Measurements from ENCODE around the gene CALML3.
"Not testable (repeated sequence)": the region's sequence is repeated elsewhere in the genome, so short reads cannot be mapped to it uniquely, and the experiment has no call there.

CALML3 gene

GRCh38 chr10:5524641-5525560, at the start of gene CALML3:
TSS of gene CALML3 (plus strand) at chr10:5524961. CDS start at chr10:5525086, 125 bp downstream.
- DNase-seq, result no peak

- DNase-seq, result not testable (repeated sequence)
Measured at GRCh38 chr10:5475088-5475487, 49.7 kb upstream of the CALML3 start.

GRCh38 chr10:5475974-5476807, 48.6 kb upstream of the CALML3 start:
- not testable (repeated sequence) for DNase-seq

GRCh38 chr10:5476918-5477525, 47.7 kb upstream of the CALML3 start:
- DNase-seq, result no peak

GRCh38 chr10:5477948-5478693, 46.6 kb upstream of the CALML3 start:
- no peak for DNase-seq

GRCh38 chr10:5478694-5479305, 46.0 kb upstream of the CALML3 start:
- no peak for DNase-seq

- no peak for DNase-seq
Measured at GRCh38 chr10:5479481-5480161, 45.1 kb upstream of the CALML3 start.

GRCh38 chr10:5480162-5480941, 44.4 kb upstream of the CALML3 start:
- DNase-seq, result no peak

- no peak for DNase-seq
Measured at GRCh38 chr10:5481121-5481520, 43.6 kb upstream of the CALML3 start.

- no peak for DNase-seq
Measured at GRCh38 chr10:5482016-5482415, 42.7 kb upstream of the CALML3 start.

GRCh38 chr10:5484205-5484604, 40.6 kb upstream of the CALML3 start:
- DNase-seq, result no peak

GRCh38 chr10:5485290-5485689, 39.5 kb upstream of the CALML3 start:
- no peak for DNase-seq

GRCh38 chr10:5485948-5486852, 38.6 kb upstream of the CALML3 start:
- no peak for DNase-seq

GRCh38 chr10:5486853-5487235, 37.9 kb upstream of the CALML3 start:
- no peak for DNase-seq

GRCh38 chr10:5488272-5489161, 36.2 kb upstream of the CALML3 start:
- DNase-seq, result no peak

GRCh38 chr10:5490032-5490431, 34.7 kb upstream of the CALML3 start:
- no peak for DNase-seq

All from nucleus accumbens (tissue), 56 donors.